ENCODE measurements around the gene DCHS1.

Gene DCHS1

DNA sequence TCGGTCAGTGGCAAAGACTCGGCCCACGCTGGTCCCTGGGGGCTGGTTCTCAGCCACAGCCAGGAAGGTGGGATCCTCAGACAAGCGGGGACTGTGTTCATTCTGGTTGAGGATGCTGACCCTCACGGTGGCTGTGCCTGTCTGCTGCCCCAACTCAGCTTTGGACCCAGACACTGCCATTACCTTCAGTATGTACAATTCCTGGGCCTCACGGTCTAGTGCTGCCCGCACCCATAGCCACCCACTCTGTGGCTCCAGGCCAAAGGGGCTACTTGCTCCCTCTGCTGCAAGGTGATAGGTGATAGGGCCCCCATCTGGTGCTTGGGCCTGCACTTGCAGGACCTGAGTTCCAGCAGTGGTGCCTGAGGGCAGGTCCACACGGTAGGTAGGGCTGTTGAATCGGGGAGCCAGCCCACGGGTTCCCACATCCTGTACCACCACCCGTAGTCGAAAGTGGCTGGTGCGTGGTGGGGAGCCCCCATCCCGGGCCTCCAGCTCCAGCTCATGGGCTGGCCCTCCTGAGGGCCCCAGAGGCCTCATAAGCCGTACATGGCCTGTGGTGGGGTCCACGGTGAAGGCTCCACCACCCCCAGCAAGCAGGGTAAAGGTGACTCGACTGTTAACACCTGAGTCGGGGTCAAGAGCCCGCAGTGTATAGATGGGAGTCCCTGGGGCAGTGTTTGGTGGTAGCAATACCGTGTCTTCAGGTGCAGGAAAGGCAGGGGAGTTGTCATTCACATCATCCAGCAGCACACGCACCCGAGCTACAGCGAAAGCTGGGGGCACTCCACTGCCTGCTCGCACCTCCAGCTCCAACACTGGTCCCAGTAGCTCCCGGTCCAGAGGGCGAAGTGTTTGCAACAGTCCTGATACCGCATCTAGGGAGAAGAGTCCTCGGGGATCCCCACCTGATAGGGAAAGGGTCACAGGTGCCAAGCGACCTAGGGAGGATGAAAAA, 23.2 kb downstream of the DCHS1 start:
- Histone ChIP-seq H3K4me3 (IDR thresholded peaks at IDR 0.05; ENCODE audit: insufficient read depth, low read depth, low read length) (no peak overlapping the region), H3K27ac (no peak overlapping the region), H4K20me1 (ENCODE audit: insufficient read depth) (no peaks in the 10 kb centered on the region), H3K36me3 (ENCODE audit: insufficient read depth) (no peaks in the 10 kb centered on the region), H3K4me1 (ENCODE audit: low read depth, poor library complexity, severe bottlenecking) (peaks cover 9% of the 10 kb centered on the region), H2AFZ (ENCODE audit: low read depth) (no peak overlapping the region), H3K4me2 (no peak overlapping the region), H3K27me3 (ENCODE audit: insufficient read depth, low read depth) (no peaks in the 10 kb centered on the region), H3K9ac (no peak overlapping the region), H3K79me2 (ENCODE audit: insufficient read depth, low read depth) (no peaks in the 10 kb centered on the region)
- TF ChIP-seq, protein P1, sequence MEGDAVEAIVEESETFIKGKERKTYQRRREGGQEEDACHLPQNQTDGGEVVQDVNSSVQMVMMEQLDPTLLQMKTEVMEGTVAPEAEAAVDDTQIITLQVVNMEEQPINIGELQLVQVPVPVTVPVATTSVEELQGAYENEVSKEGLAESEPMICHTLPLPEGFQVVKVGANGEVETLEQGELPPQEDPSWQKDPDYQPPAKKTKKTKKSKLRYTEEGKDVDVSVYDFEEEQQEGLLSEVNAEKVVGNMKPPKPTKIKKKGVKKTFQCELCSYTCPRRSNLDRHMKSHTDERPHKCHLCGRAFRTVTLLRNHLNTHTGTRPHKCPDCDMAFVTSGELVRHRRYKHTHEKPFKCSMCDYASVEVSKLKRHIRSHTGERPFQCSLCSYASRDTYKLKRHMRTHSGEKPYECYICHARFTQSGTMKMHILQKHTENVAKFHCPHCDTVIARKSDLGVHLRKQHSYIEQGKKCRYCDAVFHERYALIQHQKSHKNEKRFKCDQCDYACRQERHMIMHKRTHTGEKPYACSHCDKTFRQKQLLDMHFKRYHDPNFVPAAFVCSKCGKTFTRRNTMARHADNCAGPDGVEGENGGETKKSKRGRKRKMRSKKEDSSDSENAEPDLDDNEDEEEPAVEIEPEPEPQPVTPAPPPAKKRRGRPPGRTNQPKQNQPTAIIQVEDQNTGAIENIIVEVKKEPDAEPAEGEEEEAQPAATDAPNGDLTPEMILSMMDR (conservative IDR thresholded peaks at IDR 0.05; ENCODE audit: low read depth, low read length): no peak

DNA sequence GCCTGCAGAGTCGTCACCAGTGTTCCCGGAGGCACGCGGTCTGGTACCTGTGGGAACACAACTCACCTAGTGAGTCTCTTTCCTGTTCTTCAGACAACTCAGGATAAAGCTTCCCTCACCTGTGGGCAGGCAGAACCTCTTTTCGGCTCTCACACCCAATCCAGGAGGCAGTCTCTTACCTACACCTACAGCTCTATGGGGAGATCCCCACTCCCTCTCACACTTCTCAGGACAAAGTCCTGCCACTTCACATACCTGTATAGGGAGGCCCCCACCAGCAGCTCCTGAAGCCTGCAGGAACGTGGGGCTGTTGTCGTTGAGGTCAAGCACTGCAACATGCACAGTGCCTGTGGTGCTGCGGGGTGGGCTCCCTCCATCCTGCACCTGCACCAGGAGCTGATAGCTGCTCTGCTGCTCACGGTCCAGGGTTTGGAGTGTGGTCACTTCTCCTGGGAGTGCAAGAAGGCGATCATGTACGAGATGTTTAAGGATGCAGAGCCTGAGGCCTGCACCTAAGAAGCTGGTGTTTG, 24.2 kb downstream of the DCHS1 start:
- H3K4me1 ChIP-seq (ENCODE audit: low read depth, poor library complexity, severe bottlenecking): peaks cover 11% of the 10 kb centered on the region
- TF ChIP-seq, protein P1 (conservative IDR thresholded peaks at IDR 0.05; ENCODE audit: low read depth, low read length): no peak
- no peak overlapping the region for H3K4me2 ChIP-seq
- no peak overlapping the region for H2AFZ ChIP-seq (ENCODE audit: low read depth)
- H3K79me2 ChIP-seq (ENCODE audit: insufficient read depth, low read depth): no peaks in the 10 kb centered on the region
- no peak overlapping the region for H3K9ac ChIP-seq
- H3K27ac ChIP-seq: no peak overlapping the region
- no peaks in the 10 kb centered on the region for H3K27me3 ChIP-seq (ENCODE audit: insufficient read depth, low read depth)
- H3K4me3 ChIP-seq (IDR thresholded peaks at IDR 0.05; ENCODE audit: insufficient read depth, low read depth, low read length): no peak overlapping the region
- H4K20me1 ChIP-seq (ENCODE audit: insufficient read depth): no peaks in the 10 kb centered on the region
- no peaks in the 10 kb centered on the region for H3K36me3 ChIP-seq (ENCODE audit: insufficient read depth)

DNA sequence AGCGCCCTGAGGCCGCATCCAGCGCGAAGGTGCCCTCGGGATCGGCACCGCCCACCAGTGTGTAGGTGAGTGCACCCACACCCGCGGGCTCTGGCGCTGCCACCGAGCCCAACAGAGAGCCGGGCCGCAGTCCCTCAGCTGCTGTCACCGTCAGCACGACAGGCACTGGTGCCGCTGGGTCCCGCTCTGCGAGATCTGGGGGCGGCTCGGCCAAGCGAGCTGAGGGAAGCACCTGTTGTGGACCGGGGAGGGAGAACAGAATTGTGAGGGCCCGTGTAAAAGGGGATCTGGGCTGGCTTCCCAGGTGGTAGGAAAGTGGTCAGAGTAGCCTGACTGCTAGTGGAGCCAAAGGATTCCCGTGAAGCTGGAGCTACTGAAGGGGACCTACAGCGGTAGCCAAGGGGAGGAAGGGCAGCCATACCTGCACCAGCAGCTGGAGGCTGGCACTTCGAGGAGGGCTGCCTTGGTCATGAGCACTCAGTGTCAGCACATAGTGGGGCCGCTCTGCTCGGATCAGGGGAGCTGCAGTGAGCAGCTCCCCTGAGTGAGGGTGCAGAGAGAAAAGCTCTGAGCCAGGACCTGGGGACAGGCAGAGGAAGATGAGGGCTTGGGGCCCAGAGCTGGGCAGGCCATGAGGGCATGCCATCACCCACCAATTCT, 24.8 kb downstream of the DCHS1 start:
- H4K20me1 ChIP-seq (ENCODE audit: insufficient read depth): no peaks in the 10 kb centered on the region
- H3K27ac ChIP-seq: no peak overlapping the region
- H3K4me2 ChIP-seq: no peak overlapping the region
- H3K4me1 ChIP-seq (ENCODE audit: low read depth, poor library complexity, severe bottlenecking): peaks cover 11% of the 10 kb centered on the region
- no peaks in the 10 kb centered on the region for H3K36me3 ChIP-seq (ENCODE audit: insufficient read depth)
- H3K9ac ChIP-seq: no peak overlapping the region
- no peaks in the 10 kb centered on the region for H3K27me3 ChIP-seq (ENCODE audit: insufficient read depth, low read depth)
- no peaks in the 10 kb centered on the region for H3K79me2 ChIP-seq (ENCODE audit: insufficient read depth, low read depth)
- H3K4me3 ChIP-seq (IDR thresholded peaks at IDR 0.05; ENCODE audit: insufficient read depth, low read depth, low read length): no peak overlapping the region
- H2AFZ ChIP-seq (ENCODE audit: low read depth): no peak overlapping the region
- TF ChIP-seq, protein P1 (conservative IDR thresholded peaks at IDR 0.05; ENCODE audit: low read depth, low read length): no peak

DNA sequence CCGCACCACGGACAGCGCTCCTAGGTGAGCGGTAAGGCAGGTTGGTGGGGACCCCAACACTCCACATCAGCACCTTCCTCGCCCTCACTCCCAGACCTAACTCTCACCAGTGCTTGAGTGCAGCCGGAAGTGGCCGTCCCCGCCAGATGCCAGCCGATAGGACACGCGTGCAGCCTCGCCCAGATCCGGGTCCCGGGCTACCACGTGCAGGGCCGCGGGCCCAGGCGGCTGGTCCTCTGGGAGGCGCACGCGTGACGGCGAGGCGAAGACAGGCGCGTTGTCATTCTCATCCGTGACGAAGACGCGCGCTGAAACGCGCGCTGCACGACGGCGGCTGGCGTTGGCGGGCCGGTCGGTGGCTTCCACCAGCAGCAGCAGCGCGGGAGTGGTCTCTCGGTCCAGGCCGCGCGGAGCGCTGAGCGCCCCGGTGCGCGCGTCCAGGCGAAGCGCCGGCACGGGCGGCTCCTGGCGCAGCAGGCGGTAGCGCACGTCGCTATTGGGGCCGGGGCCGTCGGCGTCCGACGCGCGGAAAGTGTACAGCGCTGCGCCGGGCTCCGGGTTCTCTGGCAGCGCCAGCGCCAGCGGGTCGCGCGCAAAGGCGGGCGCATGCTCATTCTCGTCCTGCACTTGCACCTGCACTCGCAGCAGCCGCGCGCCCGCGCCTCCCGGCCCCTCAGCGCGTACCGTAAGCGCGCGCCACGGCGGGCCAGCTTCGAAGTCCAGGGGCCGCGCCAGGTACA, 25.5 kb downstream of the DCHS1 start:
- Histone ChIP-seq H3K27me3 (ENCODE audit: insufficient read depth, low read depth) (no peaks in the 10 kb centered on the region), H3K36me3 (ENCODE audit: insufficient read depth) (no peaks in the 10 kb centered on the region), H4K20me1 (ENCODE audit: insufficient read depth) (no peaks in the 10 kb centered on the region), H3K9ac (no peak overlapping the region), H2AFZ (ENCODE audit: low read depth) (no peak overlapping the region), H3K4me3 (IDR thresholded peaks at IDR 0.05; ENCODE audit: insufficient read depth, low read depth, low read length) (no peak overlapping the region), H3K4me2 (no peak overlapping the region), H3K27ac (no peak overlapping the region), H3K4me1 (ENCODE audit: low read depth, poor library complexity, severe bottlenecking) (peaks cover 11% of the 10 kb centered on the region), H3K79me2 (ENCODE audit: insufficient read depth, low read depth) (no peaks in the 10 kb centered on the region)
- TF ChIP-seq, protein P1 (conservative IDR thresholded peaks at IDR 0.05; ENCODE audit: low read depth, low read length): no peak

All from KMS-11 (cell line).